ENCODE data around the gene UTP15.

Gene UTP15

DNA sequence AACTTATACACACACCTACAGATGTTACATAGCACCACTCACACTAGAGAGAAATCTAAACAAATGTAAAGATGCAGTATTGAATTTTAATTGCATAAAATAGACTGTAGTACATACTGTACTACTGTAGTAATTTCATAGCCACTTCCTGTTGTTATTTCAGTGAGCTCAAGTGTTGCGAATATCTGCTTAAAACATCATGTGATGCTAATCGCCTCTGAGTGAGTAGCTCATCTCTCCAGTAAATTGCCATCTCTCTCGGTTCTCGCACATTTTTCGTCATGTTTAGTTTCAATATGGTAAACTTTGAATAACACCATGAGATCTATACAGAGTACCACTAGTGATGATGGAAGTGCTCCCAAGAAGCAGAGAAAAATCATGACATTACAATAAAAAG, 38.5 kb downstream of the UTP15 start:
- no peaks in the 10 kb centered on the region for H3K27me3 ChIP-seq
- H3K9me3 ChIP-seq = no peaks in the 10 kb centered on the region
- no peak overlapping the region for H3K27ac ChIP-seq
- H3K36me3 ChIP-seq = no peaks in the 10 kb centered on the region
- H3K4me3 ChIP-seq (ENCODE audit: low read depth in 1 of 2, low read length in 1 of 2) = no peak overlapping the region
- TF ChIP-seq, protein P1, sequence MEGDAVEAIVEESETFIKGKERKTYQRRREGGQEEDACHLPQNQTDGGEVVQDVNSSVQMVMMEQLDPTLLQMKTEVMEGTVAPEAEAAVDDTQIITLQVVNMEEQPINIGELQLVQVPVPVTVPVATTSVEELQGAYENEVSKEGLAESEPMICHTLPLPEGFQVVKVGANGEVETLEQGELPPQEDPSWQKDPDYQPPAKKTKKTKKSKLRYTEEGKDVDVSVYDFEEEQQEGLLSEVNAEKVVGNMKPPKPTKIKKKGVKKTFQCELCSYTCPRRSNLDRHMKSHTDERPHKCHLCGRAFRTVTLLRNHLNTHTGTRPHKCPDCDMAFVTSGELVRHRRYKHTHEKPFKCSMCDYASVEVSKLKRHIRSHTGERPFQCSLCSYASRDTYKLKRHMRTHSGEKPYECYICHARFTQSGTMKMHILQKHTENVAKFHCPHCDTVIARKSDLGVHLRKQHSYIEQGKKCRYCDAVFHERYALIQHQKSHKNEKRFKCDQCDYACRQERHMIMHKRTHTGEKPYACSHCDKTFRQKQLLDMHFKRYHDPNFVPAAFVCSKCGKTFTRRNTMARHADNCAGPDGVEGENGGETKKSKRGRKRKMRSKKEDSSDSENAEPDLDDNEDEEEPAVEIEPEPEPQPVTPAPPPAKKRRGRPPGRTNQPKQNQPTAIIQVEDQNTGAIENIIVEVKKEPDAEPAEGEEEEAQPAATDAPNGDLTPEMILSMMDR (IDR thresholded peaks at IDR 0.05) = no peak
- peaks cover 0 to 14% of the 10 kb centered on the region in 2 experiments for H3K4me1 ChIP-seq (ENCODE audit: control insufficient read depth in 1 of 2, insufficient read depth in 1 of 2, low read depth in 1 of 2, low read length in 1 of 2)

DNA sequence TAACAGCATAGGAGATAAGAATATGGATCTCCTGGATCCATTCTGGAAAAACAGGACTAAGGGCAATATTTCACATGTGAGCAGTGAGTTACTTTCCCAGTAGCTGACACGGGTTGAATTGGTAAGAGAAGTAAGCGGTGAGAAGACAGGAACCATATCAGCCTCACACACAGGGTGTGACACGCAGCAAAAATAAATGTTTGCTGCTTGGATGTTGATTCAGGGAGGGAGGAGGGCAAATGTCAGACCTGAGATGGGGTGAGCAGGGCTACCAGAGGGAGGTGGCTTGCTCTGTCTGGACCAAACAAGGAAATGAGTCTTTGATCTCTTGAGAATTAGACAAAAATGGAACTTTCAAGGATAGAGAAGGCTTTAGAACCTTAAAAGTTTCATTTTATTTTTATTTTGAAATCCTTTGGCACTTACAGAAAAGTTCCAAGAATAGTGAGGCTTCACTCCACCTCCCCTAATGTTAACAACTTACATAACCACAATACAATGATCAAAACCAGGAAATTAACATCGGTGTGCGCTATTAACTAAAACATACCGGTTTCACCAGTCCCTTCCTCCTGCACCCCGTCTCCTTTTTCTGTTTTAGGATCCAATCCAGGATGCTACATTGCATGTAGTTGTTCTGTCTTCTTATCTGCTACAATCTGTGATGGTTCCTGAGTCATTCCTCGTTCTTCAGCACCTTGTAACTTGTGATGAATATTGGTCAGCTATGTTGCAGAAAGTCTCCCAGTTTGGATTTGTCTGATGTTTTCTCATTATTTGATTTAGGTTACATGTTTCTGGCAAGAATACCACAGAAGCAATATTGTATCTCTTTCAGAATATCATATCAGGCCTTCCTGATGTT, 39.9 kb downstream of the UTP15 start:
- Histone ChIP-seq H3K27me3 (no peaks in the 10 kb centered on the region), H3K36me3 (no peaks in the 10 kb centered on the region), H3K4me3 (ENCODE audit: low read depth in 1 of 2, low read length in 1 of 2) (no peak overlapping the region), H3K9me3 (no peaks in the 10 kb centered on the region), H3K4me1 (ENCODE audit: control insufficient read depth in 1 of 2, insufficient read depth in 1 of 2, low read depth in 1 of 2, low read length in 1 of 2) (peaks cover 0 to 14% of the 10 kb centered on the region in 2 experiments), H3K27ac (no peak overlapping the region)
- TF ChIP-seq, protein P1 (IDR thresholded peaks at IDR 0.05) = no peak

DNA sequence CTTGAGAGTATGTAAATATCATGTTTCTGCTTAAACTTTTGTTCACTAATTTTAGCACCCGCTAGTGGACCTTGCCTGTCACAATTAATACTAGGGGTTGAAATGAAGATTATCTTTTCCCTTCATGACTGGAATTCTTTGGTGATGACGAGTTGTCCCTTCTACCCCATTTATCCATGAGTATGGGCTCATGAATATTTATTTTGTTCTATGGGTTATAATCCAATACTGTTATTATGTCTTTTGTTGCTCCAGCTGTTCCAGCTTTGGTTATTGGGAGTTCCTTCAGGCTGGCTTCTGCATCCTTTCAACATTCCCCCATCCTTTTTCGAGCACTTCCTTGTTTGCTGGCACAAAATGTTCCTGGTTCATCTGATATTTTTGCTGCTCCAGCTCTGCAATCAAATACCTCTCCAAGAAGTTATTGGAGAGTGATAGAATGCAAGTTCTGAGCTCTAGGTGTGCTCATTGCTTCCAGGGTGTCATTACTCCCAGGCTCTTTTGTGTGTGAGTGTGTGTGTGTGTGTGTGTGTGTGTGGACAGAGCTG, 40.7 kb downstream of the UTP15 start:
- no peak overlapping the region for H3K27ac ChIP-seq
- no peaks in the 10 kb centered on the region for H3K27me3 ChIP-seq
- peaks cover 0 to 14% of the 10 kb centered on the region in 2 experiments for H3K4me1 ChIP-seq (ENCODE audit: control insufficient read depth in 1 of 2, insufficient read depth in 1 of 2, low read depth in 1 of 2, low read length in 1 of 2)
- no peak overlapping the region for H3K4me3 ChIP-seq (ENCODE audit: low read depth in 1 of 2, low read length in 1 of 2)
- no peaks in the 10 kb centered on the region for H3K9me3 ChIP-seq
- H3K36me3 ChIP-seq = no peaks in the 10 kb centered on the region
- TF ChIP-seq, protein P1 (IDR thresholded peaks at IDR 0.05) = no peak

DNA sequence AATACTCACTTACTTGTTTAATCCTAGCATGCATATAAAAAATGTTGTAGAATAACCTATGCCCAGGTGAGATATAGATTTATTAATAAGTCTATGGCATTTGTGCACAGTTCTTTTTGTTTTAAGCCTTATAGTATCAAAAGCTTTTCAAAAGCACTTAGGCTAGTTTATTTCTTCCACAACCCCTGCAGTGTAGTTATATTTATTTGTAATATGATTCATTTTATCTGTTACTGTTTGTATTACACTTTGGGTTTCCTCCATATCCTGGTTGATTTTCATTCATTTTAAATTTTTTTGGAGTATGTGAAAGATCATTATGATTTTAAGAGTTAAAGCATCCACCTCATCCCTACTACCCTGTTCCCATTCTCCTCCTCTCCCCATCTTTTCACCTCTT, 41.7 kb downstream of the UTP15 start:
- H3K27me3 ChIP-seq = no peaks in the 10 kb centered on the region
- H3K27ac ChIP-seq = no peak overlapping the region
- no peak overlapping the region for H3K4me3 ChIP-seq (ENCODE audit: low read depth in 1 of 2, low read length in 1 of 2)
- no peaks in the 10 kb centered on the region for H3K36me3 ChIP-seq
- TF ChIP-seq, protein P1 (IDR thresholded peaks at IDR 0.05) = no peak
- no peaks in the 10 kb centered on the region for H3K9me3 ChIP-seq
- peaks cover 0 to 14% of the 10 kb centered on the region in 2 experiments for H3K4me1 ChIP-seq (ENCODE audit: control insufficient read depth in 1 of 2, insufficient read depth in 1 of 2, low read depth in 1 of 2, low read length in 1 of 2)

DNA sequence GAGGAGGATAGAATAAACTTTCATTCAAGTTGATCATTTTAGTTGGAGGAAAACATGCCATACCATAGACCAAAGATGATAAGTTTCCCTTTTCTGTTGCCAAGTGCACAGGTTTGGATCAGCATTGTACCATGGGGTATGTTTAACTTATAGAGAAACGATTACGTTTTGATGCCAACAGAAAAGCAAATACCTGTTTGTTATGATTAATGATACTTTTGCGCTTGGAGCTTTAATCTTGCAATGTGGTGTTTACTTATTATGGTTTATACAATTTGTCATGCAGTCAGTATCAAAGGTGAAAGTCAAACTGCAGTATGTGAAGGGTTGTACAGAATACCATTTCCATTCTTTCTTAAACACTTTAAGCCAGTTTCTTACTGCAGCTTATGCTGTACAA, 47.3 kb downstream of the UTP15 start:
- H3K4me3 ChIP-seq (ENCODE audit: low read depth in 1 of 2, low read length in 1 of 2) = no peak overlapping the region
- TF ChIP-seq, protein P1 (IDR thresholded peaks at IDR 0.05) = no peak
- H3K4me1 ChIP-seq (ENCODE audit: control insufficient read depth in 1 of 2, insufficient read depth in 1 of 2, low read depth in 1 of 2, low read length in 1 of 2) = no peaks in the 10 kb centered on the region
- no peaks in the 10 kb centered on the region for H3K27me3 ChIP-seq
- no peak overlapping the region for H3K27ac ChIP-seq
- H3K36me3 ChIP-seq = no peaks in the 10 kb centered on the region
- no peaks in the 10 kb centered on the region for H3K9me3 ChIP-seq

Data from neutrophil (primary cell).